Vagina (tissue), 2 donors: ENCODE results near the gene SLC35F1.

ENCODE experiments used
- POLR2A ChIP-seq, 2 donors: fragments of 450-650 bp; IDR thresholded peaks; one replicate each; pipeline ENCODE4 v1.6.1; 2017; ENCODE audit warnings: antibody characterized with exemption in 2 of 2, mild to moderate bottlenecking in 2 of 2, moderate library complexity in 2 of 2
- POLR2AphosphoS5 ChIP-seq, 2 donors: sonication (generic); formaldehyde crosslinking; IDR thresholded peaks; one replicate each; pipeline ENCODE4 v1.9.0; 2017; ENCODE audit warnings: antibody characterized with exemption in 2 of 2, mild to moderate bottlenecking in 2 of 2, low read depth in 1 of 2; ENCODE audit not compliant: insufficient read depth in 1 of 2
- TF ChIP-seq, protein P1 (sequence below), 3 experiments: fragments of 450-650 bp in 2 of 3; fragments of 200-600 bp in 1 of 3; sonication (generic) in 1 of 3; IDR thresholded peaks; one replicate each; pipeline ENCODE4 v1.5.1; 2017 to 2019; ENCODE audit warnings: antibody characterized with exemption in 3 of 3, mild to moderate bottlenecking in 2 of 3, moderate library complexity in 2 of 3

DNA sequence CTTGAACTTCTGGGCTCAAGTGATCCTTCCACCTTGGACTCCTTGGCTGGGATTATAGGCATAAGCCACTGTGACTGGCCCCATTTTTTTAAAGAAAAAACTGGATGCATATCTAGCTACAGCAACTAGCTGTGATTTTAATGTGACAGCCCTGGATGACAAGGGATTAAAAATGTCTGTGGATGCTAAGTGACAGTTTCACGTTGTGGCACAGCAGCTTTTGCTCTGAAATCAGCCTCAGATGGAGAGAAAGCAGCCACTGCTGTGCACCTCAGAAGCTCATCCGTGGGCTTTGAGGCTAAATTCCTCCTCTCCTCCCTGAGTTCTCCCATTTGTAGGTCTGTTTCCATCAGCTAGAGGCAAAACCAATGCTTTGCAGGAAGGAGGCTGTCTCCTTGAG lies 195.3 kb downstream of the SLC35F1 start:
- TF ChIP-seq, protein P1, sequence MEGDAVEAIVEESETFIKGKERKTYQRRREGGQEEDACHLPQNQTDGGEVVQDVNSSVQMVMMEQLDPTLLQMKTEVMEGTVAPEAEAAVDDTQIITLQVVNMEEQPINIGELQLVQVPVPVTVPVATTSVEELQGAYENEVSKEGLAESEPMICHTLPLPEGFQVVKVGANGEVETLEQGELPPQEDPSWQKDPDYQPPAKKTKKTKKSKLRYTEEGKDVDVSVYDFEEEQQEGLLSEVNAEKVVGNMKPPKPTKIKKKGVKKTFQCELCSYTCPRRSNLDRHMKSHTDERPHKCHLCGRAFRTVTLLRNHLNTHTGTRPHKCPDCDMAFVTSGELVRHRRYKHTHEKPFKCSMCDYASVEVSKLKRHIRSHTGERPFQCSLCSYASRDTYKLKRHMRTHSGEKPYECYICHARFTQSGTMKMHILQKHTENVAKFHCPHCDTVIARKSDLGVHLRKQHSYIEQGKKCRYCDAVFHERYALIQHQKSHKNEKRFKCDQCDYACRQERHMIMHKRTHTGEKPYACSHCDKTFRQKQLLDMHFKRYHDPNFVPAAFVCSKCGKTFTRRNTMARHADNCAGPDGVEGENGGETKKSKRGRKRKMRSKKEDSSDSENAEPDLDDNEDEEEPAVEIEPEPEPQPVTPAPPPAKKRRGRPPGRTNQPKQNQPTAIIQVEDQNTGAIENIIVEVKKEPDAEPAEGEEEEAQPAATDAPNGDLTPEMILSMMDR (IDR thresholded peaks at IDR 0.05) = no peak
- no peak for TF ChIP-seq POLR2AphosphoS5 (IDR thresholded peaks at IDR 0.05; ENCODE audit: insufficient read depth in 1 of 2, low read depth in 1 of 2)
- no peak for TF ChIP-seq POLR2A (IDR thresholded peaks at IDR 0.05)
